A549 (cell line): ENCODE measurements around the gene SDHAF1.

Source experiments
- CBX2 ChIP-seq: fragments of 200-600 bp; sonication (generic); IDR thresholded peaks from 2 replicates; pipeline ENCODE4 v1.6.1; 2016; ENCODE audit warnings: low read depth, mild to moderate bottlenecking, borderline replicate concordance
- EP300 ChIP-seq, 2 experiments: fragments of >200 bp; sonication (Bioruptor Twin); formaldehyde crosslinking; IDR thresholded peaks; 2 replicates in 1 of 2; 3 replicates in 1 of 2; pipeline ENCODE4 v1.6.1; 2016 to 2017
- NPAS2 ChIP-seq: fragments of 250-450 bp; sonication (Bioruptor Pico); IDR thresholded peaks from 2 replicates; pipeline ENCODE4 v1.8.0; 2022; ENCODE audit warnings: mild to moderate bottlenecking, moderate library complexity, borderline replicate concordance
- POLR2A ChIP-seq: IDR thresholded peaks from 2 replicates; pipeline ENCODE4 v1.6.1; 2012; ENCODE audit warnings: mild to moderate bottlenecking, low read length
- POLR2AphosphoS2 ChIP-seq: conservative IDR thresholded peaks from 2 replicates; pipeline ENCODE4 v1.6.1; 2012; ENCODE audit warnings: low read length, improper control_type of control experiment, inconsistent platforms
- RARB ChIP-seq: fragments of 250-450 bp; sonication (Bioruptor Pico); IDR thresholded peaks from 2 replicates; pipeline ENCODE4 v1.8.0; 2021; ENCODE audit warnings: mild to moderate bottlenecking, moderate library complexity
- RCOR1 ChIP-seq: fragments of 150-350 bp; IDR thresholded peaks from 2 replicates; pipeline ENCODE4 v1.6.1; 2014; ENCODE audit warnings: antibody characterized with exemption, low read length, low read depth
- TF ChIP-seq, protein P1 (sequence below): fragments of 150-350 bp; IDR thresholded peaks from 2 replicates; pipeline ENCODE4 v1.6.1; 2014; ENCODE audit warnings: low read depth, mild to moderate bottlenecking, low read length
- TF ChIP-seq, protein P2 (sequence below): fragments of >200 bp; sonication (Bioruptor Twin); formaldehyde crosslinking; IDR thresholded peaks from 3 replicates; pipeline ENCODE4 v1.5.1; 2016
- TF ChIP-seq, protein P3 (sequence below): fragments of 200-600 bp; sonication (generic); IDR thresholded peaks from 2 replicates; pipeline ENCODE4 v1.6.1; 2016; ENCODE audit warnings: antibody characterized with exemption, mild to moderate bottlenecking, moderate library complexity

DNA sequence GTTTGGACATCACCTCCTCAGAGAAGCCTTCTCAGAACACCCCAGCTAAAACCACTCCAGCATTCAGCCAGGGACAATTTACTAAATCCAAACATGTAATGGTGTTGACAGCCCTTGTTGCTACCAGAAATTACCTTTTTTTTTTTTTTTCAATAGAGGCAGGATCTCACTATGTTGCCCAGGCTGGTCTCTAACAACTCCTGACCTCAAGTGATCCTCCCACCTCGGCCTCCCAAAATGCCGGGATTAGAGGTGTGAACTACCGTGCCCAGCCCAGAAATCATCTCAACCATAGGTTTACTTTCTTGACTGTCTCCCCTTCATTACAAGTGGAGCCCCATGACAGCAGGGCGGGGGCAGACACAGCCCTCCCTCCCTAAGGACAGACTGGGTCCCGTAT is 28.4 kb downstream of the SDHAF1 start:
- TF ChIP-seq, protein P1, sequence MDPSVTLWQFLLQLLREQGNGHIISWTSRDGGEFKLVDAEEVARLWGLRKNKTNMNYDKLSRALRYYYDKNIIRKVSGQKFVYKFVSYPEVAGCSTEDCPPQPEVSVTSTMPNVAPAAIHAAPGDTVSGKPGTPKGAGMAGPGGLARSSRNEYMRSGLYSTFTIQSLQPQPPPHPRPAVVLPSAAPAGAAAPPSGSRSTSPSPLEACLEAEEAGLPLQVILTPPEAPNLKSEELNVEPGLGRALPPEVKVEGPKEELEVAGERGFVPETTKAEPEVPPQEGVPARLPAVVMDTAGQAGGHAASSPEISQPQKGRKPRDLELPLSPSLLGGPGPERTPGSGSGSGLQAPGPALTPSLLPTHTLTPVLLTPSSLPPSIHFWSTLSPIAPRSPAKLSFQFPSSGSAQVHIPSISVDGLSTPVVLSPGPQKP: no peak
- TF ChIP-seq, protein P2, sequence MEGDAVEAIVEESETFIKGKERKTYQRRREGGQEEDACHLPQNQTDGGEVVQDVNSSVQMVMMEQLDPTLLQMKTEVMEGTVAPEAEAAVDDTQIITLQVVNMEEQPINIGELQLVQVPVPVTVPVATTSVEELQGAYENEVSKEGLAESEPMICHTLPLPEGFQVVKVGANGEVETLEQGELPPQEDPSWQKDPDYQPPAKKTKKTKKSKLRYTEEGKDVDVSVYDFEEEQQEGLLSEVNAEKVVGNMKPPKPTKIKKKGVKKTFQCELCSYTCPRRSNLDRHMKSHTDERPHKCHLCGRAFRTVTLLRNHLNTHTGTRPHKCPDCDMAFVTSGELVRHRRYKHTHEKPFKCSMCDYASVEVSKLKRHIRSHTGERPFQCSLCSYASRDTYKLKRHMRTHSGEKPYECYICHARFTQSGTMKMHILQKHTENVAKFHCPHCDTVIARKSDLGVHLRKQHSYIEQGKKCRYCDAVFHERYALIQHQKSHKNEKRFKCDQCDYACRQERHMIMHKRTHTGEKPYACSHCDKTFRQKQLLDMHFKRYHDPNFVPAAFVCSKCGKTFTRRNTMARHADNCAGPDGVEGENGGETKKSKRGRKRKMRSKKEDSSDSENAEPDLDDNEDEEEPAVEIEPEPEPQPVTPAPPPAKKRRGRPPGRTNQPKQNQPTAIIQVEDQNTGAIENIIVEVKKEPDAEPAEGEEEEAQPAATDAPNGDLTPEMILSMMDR: no peak
- TF ChIP-seq RCOR1 (no peak), POLR2AphosphoS2 (no peak), EP300 (IDR thresholded peaks at IDR 0.05) (no peak), POLR2A (no peak), NPAS2 (CRISPR knock-in tag) (no peak), CBX2 (no peak), RARB (CRISPR knock-in tag) (no peak)
- TF ChIP-seq, protein P3, sequence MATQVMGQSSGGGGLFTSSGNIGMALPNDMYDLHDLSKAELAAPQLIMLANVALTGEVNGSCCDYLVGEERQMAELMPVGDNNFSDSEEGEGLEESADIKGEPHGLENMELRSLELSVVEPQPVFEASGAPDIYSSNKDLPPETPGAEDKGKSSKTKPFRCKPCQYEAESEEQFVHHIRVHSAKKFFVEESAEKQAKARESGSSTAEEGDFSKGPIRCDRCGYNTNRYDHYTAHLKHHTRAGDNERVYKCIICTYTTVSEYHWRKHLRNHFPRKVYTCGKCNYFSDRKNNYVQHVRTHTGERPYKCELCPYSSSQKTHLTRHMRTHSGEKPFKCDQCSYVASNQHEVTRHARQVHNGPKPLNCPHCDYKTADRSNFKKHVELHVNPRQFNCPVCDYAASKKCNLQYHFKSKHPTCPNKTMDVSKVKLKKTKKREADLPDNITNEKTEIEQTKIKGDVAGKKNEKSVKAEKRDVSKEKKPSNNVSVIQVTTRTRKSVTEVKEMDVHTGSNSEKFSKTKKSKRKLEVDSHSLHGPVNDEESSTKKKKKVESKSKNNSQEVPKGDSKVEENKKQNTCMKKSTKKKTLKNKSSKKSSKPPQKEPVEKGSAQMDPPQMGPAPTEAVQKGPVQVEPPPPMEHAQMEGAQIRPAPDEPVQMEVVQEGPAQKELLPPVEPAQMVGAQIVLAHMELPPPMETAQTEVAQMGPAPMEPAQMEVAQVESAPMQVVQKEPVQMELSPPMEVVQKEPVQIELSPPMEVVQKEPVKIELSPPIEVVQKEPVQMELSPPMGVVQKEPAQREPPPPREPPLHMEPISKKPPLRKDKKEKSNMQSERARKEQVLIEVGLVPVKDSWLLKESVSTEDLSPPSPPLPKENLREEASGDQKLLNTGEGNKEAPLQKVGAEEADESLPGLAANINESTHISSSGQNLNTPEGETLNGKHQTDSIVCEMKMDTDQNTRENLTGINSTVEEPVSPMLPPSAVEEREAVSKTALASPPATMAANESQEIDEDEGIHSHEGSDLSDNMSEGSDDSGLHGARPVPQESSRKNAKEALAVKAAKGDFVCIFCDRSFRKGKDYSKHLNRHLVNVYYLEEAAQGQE: no peak
